Peyer's patch (tissue), 4 donors: ENCODE measurements around the gene WAPL.

Source experiments
- CTCF ChIP-seq, 6 experiments: fragments of 450-650 bp in 4 of 6; fragments of 200-600 bp in 2 of 6; sonication (generic) in 1 of 6; IDR thresholded peaks; one replicate each; pipeline ENCODE4 v1.5.1; 2017 to 2019; ENCODE audit warnings: antibody characterized with exemption in 6 of 6, mild to moderate bottlenecking in 3 of 6, moderate library complexity in 1 of 6
- POLR2A ChIP-seq, 2 donors: fragments of 450-650 bp; IDR thresholded peaks; one replicate each; pipeline ENCODE4 v1.5.1; 2017; ENCODE audit warnings: antibody characterized with exemption in 2 of 2, mild to moderate bottlenecking in 2 of 2, moderate library complexity in 2 of 2

GRCh38 chr10:86522510-86522855, 891 bp upstream of the WAPL start:
- TF ChIP-seq POLR2A (IDR thresholded peaks at IDR 0.05) (no peak), CTCF (IDR thresholded peaks at IDR 0.05) (no peak)
